NCI-H2227 treated with DMSO at 0.1 percent for 48 hours (cell line): Measurements from ENCODE around the gene PDZD2.
"Not testable (repeated sequence)": the region's sequence is repeated elsewhere in the genome, so short reads cannot be mapped to it uniquely, and the experiment has no call there.

Experiments
- DNase-seq: peaks from one replicate; lab custom pipeline; 2025; lab: John Stamatoyannopoulos, UW

PDZD2 gene

DNA sequence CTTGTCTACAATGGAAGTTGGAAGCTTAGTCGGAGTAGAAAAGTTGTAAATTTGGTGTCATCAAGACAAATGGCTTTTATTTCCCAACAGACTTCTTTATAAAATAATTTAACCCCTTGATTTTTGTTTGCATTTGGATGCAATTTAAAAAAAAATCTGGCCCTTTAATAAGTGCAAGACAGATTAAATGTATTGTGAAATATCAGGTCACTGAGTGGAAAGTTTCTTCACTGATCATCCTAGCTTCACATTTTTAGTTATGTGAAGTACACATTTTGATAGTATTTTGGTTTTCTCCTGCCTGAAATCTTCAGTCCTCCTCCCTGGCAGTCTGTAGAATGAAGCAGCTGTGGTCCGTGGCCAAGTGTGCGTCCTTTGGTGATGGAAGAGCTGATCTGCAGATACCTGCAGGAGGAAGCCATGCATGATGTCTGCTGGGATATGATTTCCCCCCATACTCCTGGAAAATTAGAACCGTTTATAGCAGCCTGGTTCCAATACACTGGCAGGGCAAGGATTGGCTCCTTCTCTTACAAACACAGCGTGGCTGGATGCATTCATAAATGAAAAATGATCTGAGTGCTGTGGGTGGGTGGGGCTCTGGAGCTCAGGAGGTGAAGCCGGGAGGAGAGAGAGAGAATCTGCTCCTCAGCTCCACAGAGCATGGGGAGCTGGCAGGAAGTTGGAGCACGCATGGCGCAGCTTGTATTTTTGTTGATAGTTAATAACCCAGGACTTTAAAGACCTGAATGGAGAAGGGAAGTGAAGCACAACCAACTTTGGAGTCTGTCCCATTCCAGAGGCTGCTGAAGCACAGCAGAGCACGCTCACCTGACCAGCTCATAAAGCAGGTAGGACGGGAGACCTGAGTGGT lies 296.8 kb downstream of the PDZD2 start:
- no peak for DNase-seq

- DNase-seq = no peak
Observed at GRCh38 chr5:31936683-31937082, 297.8 kb downstream of the PDZD2 start.

DNA sequence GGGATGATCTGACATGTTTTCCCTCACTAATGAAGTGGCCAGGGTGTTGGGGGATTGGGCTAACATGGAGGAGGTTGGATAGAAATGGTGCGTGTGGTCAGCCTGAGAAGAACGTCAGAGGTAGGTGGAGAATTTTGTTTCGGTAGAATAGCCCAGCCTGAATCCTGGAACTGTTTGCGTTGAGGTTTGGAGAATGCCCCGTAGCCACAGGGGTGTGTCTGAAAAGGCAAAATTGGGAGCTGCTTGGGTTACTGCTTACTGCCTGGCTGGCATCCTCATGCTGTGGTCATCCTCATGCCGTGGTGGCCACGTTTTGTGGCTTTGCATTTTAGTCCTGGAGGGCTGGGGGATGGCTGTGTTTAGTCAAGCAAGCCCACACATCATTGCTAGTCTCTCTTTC lies 298.3 kb downstream of the PDZD2 start:
- no peak for DNase-seq

DNA sequence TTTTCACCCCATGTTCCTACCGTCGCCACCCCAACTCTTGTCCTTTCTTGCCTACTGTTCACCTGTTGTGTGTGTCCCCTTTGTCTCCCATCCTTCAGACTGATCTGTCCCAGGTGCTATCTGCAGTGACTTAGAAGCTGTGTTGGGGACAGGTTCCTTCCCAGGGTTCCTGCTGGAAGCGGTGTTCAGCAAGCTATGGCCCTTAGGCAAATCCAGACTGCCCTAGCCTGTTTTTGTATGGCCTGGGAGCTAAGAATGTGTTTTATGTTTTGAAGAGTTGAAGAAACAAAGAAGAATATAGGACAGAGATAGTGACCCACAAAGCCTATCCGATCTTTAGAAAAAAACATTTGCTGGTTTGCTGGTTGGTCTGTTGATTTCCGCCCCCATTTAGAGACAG lies 298.8 kb downstream of the PDZD2 start:
- no peak for DNase-seq

- no peak for DNase-seq
Observed at GRCh38 chr5:31939151-31939550, 300.2 kb downstream of the PDZD2 start.

DNA sequence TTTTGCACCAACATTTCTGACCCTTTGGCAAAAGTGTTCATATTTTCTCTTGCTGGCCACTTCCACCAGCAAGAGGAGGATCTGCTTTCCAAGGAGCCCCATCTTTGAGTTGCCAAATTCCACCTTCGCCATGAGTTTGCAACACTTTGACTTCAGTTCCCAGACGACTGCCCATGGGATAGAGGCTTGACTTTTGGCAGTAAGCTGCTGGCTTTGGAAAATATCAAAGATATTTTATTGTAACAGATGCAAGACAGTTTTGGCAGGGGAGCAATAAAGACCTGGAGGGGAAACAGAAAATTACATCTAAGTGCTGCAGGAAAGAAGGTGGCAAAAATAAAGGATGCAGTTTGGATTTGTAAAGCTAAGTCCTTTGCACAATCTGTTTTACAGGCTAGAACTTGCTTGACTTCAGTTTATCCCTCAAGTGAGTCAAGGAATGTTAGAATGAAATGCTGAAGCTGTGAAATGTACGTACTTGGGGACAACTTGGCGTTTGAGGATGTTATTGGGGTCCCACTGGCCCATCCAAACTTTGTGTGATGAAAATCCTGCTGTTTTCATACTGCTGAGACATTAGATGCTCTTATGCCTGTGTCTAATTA lies 302.3 kb downstream of the PDZD2 start:
- DNase-seq = no peak

DNA sequence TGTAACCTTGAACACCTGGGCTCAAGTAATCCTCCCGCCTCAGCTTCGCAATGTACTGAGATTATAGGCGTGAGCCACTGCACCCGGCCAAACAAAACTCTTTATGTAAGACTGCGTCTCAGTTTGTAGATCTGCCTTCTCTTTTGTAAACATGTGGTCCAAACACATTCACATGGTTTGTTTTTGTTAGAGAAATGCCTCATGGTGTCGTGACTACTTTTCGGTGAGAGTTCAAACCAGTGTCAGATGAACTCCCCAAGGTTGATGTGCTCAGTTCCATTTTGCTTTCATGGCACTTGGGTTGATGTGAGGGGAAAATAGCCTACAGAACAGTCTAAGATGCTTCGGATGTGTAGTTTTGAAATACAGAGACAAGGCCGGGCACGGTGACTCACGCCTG lies 303.6 kb downstream of the PDZD2 start:
- DNase-seq = no peak

DNA sequence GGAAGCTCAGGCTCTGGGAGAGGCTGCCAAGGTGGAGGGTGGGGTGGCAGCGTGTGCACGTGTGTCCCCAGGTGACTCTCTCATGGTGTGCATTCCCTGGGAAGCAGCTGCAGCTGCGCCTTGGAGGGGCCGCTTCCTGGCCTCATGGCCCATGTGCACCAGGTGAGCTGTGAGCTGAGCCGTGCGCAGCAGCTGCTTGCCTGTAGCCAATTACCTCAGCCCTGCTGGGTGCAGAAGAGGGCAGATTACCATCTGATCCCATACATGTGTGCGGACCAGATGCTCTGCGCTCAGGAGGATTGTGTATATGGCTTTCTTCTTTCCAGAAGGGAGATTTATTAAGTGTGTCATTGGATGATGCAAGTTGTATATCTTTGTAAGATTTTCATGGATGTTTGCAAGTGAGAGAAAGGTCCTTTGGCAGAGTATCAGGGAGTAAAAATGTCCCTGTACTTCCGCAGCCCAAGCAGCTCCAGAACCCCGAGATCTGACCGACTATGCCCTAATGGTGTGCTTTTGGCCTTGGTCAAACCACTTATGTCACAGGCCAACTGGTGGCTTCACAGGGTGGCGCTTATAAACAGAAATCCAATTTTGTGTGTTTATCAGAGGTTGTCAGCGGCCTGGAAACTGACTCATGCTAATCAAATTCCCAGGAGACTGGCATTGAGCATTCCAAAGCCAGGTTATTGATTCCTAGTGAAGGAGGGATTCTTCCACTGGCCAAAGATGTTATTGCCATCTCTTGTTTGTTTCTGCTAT lies 305.9 kb downstream of the PDZD2 start:
- no peak for DNase-seq

- DNase-seq = no peak
Observed at GRCh38 chr5:31948006-31948405, 309.1 kb downstream of the PDZD2 start.

DNA sequence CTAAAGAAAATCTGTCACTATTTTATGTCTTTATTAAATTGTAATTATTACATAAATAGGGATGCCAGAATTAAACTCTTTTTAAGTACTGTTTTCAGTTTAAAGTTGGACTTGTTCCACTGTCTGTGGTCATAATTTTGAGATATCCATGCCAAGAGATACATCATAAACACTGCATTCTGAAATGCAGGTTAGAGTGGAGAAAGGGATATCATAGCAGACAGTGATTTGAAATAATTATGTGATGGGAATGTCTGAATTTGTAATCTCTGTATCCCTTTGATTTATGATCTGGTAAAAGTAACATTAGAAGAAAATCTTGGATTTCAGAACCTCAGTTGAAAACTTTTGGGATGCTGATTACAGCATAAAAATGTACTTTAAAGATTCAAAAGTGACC lies 313.1 kb downstream of the PDZD2 start:
- no peak for DNase-seq

DNA sequence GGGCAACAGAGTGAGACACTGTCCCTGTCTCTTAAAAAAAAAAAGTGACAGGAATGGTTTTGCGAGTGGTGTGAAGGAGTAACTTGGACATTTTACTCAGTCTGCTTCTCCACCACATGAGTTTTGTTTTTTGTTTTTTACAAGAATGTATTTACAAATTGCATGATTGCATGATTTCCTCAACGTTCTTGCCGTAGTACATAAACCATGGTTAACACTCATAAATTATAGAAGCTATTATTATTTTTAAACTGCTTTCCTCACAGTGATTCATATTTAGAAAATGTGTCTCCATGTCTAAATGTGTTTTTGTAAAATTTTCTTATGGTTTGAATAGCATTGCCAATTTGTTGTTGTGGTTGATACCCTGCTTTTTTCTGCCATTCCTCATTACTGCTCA lies 315.2 kb downstream of the PDZD2 start:
- DNase-seq = no peak

DNA sequence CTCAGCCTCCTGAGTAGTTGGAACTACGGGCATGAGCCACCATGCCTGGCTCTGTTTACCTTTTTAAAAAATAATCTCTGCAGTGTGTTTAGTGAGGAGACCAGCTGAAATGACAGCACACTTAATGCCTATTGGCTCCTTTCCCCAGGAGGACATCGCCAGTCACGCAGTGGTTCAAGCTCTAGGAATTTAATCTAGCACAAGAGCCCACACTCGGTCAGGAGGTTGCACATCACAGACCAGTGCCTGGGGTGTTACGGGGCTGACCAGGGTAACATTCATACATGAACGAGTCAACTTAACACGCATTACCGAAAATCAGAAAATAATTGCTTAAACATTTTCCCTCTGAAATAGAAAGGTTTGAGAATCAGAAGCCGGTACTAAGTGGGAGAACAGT lies 318.2 kb downstream of the PDZD2 start:
- DNase-seq = no peak

- DNase-seq = no peak
Observed at GRCh38 chr5:31962351-31962751, 323.4 kb downstream of the PDZD2 start.

DNA sequence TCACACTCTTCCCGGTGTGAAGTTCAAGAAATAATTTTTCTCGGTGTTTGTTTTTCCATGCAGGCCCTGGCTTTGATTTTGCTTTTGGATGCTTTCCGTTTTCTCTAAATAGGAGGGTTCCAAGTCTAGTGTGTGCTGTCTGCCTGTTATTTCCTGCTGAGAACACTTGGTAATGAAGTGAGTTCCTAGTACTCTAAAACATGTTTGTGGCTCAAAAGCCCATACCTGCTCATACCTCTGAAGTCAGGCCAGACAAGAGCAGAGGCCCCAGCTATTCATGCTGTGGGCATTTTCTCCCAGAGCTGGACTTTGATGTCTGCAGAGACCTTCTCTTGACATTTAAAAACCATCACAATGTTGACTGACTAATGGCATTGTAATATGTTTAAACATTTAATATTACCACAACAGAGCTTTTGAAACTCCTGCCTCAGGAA lies 324.0 kb downstream of the PDZD2 start:
- DNase-seq = no peak

DNA sequence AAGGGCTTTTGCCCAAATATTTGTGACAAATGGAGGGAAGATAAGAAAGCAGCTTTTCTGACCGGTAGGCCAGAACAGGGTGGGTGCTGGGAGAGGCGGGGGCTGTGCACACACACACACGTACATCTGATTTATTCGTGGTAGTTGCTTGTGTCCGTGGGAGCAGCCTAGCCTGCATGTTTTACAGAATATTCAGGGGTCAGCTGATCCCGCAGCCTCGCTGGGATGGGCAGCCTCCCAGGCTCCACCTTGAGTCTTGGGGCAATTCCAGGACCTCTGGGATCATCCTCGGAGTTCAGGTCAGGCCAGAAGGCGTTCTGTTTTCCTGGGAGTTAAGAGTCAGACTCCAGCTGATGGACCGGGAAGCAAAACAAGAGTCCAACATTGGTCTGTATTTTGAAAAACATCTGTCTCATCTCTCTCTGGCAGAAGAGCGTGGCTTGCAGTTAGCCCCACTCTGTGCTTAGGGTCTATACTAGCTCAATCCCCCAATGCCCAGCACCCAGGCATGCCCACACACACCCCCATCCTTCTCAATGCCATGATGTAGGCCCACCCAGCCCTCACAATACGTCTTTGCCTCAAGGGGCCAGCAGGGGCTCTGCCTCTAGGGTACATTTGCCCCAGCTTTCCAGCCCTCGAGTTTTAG lies 324.6 kb downstream of the PDZD2 start:
- no peak for DNase-seq

DNA sequence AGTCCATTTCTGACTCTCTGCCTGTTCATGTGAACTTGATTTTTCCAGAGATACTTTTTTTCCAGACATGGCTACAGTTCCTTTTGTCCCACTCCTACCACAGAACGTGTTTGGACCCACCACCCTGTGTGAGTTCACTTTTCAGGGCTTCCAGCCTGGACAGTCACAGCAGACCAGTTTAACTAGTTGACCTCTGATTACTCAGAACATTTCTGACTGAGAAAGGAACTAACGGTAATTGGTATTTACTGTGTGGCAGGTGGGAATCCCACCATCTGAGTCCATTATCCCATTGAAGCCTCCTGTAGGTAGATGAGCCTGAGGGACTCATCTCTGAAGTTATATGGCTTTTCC lies 325.1 kb downstream of the PDZD2 start:
- DNase-seq = no peak

DNA sequence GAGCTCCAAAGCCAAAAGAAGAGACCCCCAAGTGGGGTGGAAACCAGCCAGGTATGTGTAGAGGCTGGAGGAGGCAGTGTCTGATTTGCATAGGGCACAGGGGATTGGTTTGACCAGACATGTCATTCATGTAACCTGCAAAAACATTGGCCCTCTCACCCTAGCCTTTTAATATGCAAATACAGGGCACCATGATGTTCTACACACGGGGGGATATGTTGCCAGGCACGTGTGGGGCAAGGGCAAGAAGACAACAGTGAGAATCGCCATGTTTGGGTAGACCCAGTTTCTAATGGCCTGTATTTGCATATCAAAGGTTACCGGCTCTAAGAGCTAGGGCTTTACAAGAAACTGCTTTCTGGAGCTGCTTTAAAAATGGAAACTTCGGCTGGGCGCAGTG lies 326.3 kb downstream of the PDZD2 start:
- no peak for DNase-seq

DNA sequence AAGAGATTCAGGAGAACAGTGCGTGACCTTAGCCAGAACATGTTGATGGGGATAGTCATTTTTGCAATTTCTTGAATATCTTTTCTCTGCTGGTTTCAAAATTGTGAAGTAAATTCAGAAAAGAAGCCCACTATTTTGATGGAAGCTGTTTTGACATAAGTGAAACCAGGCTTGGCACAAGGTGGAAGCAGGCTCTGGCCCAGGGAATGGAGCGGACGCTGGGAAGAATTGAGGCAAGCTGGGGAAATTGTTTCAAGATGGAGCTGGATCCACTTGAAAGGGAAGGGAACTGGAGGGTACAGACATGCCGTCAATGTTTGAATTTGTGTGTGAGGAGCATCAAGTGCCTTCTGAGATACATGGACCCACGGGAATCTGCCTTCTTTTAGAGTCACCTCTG lies 328.0 kb downstream of the PDZD2 start:
- no peak for DNase-seq

DNA sequence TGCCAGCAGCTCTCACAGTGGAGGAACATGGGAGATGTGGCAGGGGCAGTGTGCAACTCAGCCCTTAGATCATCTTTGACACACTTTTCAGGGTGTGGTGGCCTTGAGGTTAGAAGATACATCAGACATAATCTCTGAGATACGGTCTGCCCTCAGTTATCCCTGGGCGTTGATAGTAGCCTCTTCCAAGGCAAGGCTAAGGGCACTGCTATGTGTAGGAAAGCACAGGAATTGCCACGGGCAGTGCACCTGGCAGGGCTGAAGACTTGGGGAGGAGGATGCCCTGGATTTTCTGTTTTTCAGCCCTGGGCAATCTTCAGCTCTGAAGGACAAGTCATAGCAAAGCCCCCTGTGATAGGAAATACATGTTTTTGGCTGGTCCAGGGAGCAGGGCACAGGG lies 328.5 kb downstream of the PDZD2 start:
- no peak for DNase-seq

GRCh38 chr5:31972558-31972957 lies 333.6 kb downstream of the PDZD2 start:
- DNase-seq = no peak

- not testable (repeated sequence) for DNase-seq
Observed at GRCh38 chr5:31975189-31975612, 336.3 kb downstream of the PDZD2 start.

GRCh38 chr5:31976169-31976568 lies 337.2 kb downstream of the PDZD2 start:
- DNase-seq = no peak
